T-helper 2 cell (primary cell): ENCODE measurements around the gene UBE2F.
"Not testable (repeated sequence)": the region's sequence is repeated elsewhere in the genome, so short reads cannot be mapped to it uniquely, and the experiment has no call there.

Experiments
- DNase-seq, 5 experiments: peaks; one replicate each; pipeline versions ENCODE4 v3.0.0 to v3.0.0-alpha.2; 2012 to 2022

The UBE2F gene

GRCh38 chr2:238021327-238021726 lies 54.5 kb downstream of the UBE2F start:
- DNase-seq: no peak

- DNase-seq: no peak
Measured at GRCh38 chr2:238022594-238023157, 55.9 kb downstream of the UBE2F start.

GRCh38 chr2:238023608-238024007 lies 56.8 kb downstream of the UBE2F start:
- no peak for DNase-seq

DNA sequence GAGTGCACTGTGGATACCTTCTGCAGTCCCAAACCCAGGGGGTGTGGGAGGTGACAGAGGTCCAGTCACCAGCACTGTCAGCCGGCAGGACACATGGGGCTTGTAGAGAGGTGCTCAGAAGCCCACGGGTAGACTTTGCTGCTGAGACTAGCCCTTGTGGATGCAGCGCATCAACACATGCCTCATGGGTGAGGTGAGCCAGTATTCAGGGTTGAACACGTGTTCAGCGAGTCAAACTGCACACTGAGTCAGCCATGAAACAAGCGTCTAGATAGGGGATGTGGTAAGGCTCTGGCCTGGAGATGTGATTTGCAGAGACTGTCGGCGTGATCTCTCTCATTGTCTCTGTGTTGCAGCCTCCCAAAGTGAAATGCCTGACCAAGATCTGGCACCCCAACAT lies 58.2 kb downstream of the UBE2F start:
- peak in 1 of 5 experiments; percentile 72 for DNase-seq

DNA sequence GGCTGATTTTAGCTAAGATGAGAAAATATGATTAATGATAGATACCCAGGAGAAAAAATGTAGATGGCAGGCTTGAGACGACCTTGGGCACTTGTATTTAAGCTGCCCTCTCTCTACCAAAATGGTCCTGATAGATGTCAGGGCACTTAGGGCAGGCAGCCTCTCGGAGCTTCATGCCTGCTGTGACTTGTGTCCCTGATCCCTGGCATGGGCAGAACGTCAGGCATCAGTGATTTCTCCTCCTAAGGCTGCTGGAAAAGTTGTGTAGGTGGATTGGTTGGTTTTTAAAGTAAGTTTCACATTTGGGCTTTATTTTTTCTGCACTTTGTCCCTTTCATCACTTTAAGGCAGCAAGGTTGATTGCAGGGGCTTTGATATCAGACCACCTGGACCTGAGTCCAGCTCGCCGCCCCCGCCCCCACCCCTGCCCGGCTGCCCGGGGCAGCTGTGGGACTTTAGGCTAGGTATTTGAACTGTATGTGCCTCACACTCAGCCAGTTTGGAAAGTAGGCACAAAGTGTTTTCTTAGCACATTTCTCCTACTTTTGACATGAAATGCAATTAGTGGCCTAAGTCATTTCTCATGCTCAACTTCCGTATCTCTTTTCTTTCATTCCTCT lies 59.0 kb downstream of the UBE2F start:
- DNase-seq: no peak

DNA sequence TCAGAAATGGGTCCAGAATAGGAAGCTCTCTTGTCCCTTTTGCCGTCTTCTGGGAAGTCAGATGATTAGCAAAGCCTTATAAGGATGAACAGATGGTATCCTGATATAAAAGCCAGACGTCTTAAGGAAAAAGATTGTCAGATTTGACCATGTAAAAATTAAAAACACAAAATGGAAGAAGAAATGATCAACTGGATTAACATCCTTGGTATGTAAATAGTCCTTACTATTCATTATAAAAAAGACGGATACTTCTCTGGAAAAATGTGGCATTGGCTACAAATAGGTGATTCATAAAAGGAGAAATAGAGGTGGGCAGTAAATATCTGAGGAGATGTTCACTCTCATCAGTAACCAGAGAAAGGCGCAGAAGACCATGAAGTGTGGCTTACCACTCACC lies 60.2 kb downstream of the UBE2F start:
- DNase-seq: no peak

DNA sequence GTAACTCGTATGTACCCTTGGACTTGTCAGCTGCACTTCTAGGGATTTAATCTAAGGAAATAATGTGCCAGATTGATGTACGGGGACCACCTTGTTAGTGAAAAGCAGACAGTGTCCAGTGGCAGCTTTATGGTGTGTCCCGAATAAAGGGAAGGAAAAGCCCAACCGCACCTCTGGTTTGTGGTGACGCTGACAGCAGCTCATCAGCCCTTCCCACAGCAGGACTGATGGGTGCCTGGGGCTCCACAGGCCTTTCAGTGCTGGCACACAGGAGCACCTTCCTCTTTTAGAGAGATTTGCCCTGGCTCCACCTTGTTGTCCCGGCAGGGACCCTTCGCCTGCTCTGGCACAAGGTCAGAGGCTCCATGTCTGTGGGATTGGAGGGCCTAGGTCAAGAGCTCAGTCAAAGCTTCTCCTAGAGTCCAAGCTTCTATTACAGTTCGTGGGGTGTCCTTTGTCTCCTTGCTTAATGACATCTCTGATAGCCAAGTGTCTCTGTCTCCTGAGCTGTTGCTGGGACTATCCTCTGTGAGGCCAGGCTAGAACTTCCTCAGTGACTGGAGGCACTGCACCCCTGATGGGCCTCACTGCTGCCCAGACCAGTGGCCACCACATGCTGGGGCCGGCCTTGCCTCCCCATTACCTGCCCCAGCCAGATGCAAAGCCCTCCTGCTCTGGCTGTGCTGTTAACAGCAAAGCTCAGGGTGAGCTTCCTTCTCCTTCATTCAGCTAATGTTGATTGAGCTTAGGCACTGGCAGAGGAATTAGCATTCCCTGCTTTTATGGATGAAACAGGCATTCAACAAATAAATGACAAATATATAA lies 61.0 kb downstream of the UBE2F start:
- no peak for DNase-seq

DNA sequence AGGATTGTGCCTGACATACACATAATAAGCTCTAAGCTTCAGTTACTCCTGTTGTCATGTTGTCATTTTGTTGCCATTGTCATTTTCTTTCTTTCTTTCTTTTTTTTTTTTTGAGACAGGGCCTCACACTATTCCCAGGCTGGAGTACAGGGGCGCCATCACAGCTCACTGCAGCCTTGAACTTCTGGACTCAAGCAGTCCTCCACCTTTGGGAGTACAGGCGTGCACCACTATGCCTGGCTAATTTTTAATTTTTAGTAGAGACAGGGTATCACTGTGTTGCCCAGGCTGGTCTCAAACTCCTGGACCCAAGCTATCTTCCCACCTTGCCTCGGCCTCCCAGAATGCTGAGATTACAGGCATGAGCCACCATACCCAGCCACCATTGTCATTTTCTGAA lies 63.0 kb downstream of the UBE2F start:
- no peak for DNase-seq

DNA sequence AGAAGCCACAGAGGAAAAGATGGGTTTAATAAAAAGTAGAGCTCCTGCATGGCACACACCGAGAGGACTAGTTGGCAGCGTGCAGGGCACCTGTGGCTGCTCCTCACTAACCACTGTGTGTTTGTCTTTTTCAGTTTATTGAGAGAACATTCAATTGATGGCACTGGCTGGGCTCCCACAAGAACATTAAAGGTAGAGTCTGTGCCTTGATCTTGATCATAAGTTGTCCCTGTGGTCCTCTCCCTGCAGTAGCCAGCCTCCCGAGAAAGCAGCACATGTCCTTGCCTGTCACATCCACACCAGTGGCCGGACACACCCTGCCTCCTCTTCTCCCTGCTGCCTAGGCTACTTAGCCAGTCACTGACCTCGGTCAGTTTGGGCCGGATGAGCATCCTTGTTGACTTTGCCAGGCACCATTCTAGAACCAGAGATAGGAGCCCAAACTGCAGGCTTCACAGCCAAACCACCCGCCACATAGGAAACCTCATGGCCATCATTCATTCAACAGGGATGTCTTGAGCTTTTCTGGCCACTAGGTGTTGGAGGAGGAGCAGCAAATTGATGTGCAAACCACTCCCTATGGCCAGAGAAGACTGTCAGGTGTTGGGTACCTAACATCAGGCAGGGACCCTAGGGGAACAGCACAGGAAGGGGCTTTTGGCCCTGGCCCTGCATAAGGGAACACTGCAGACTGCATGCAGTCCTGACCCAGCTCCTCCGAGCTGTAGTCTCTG lies 63.8 kb downstream of the UBE2F start:
- no peak for DNase-seq

- no peak for DNase-seq
Measured at GRCh38 chr2:238031751-238032150, 64.9 kb downstream of the UBE2F start.

GRCh38 chr2:238032755-238033337 lies 66.0 kb downstream of the UBE2F start:
- DNase-seq: no peak

DNA sequence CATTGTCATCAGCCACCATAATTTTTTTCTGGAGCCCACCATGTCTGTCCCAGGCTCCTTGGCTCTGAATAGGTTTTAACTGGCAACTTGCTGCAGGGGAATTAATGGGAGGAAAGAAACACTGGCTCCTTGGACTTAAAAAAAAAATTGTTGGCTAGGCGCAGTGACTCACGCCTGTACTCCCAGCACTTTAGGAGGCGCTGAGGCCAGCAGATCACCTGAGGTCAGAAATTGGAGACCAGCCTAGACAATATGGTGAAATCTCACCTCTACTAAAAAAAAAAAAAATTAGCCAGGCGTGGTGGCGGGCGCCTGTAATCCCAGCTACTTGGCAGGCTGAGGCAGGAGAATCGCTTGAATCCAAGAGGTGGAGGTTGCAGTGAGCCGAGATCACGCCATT lies 67.2 kb downstream of the UBE2F start:
- DNase-seq: not testable (repeated sequence)

DNA sequence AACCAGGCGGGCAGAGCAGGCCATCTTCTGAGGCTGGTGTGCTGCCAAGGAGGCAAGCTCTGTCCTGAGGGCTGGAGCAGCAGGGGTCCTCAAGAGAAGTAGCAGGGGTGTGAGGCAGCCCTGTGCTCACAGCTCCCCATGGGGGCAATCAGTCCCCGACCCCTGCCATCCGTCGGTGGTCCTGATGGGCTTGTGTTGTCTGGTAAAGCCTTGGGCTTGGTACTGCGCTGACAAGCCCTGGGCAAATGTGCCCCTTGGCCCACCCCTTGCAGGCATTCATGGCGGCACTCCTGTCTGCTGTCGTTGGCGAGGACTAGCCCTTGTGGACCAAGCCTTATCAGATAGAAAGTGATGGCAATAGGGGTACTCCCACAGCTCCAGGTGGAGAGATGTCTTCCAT lies 71.4 kb downstream of the UBE2F start:
- no peak for DNase-seq

- no peak for DNase-seq
Measured at GRCh38 chr2:238039151-238039550, 72.3 kb downstream of the UBE2F start.

- no peak for DNase-seq
Measured at GRCh38 chr2:238039985-238040384, 73.2 kb downstream of the UBE2F start.

- no peak for DNase-seq
Measured at GRCh38 chr2:238040918-238041317, 74.1 kb downstream of the UBE2F start.

DNA sequence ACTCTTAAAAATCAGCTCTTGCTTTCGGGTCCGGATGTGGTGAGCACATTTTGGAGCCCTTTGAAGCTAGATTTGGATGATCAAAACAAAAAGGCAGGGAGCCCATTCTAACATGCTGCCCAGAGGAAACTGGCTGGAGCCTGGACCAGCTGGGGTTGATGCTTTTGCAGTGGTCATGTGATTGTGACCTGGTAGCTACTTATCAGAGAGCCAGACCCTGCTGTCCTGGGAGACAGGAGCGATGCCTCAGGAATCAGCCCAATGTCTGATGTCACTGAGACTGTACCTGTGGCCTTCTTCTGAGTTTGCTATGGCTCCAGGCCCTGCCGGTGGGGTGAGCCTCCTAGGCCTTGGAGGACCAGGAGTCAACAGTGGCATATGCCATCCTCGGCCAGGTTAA lies 75.3 kb downstream of the UBE2F start:
- peak in 1 of 5 experiments; percentile 40 for DNase-seq

GRCh38 chr2:238042849-238043584 lies 76.2 kb downstream of the UBE2F start:
- no peak for DNase-seq

GRCh38 chr2:238043851-238044250 lies 77.0 kb downstream of the UBE2F start:
- DNase-seq: no peak

DNA sequence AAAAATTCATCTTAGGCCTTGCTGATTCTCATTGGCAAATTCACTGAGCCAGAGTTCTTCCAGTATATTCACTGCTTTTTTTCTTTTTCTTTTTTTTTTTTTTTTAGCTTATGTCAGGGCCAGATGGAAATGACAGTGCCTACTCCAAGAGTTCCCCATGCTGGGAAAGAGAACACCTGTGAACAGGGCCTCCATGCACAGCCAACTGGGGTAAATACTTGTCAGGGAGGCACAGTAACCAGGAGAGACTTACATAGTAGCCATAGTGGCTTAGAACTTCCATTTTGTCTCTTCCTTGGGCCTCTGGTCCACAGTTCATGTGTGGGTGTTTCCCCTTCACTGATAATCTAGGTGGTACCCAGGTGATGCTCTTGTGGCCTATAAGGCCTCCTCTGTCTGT lies 78.8 kb downstream of the UBE2F start:
- DNase-seq: no peak

- no peak for DNase-seq
Measured at GRCh38 chr2:238046725-238047270, 80.0 kb downstream of the UBE2F start.

DNA sequence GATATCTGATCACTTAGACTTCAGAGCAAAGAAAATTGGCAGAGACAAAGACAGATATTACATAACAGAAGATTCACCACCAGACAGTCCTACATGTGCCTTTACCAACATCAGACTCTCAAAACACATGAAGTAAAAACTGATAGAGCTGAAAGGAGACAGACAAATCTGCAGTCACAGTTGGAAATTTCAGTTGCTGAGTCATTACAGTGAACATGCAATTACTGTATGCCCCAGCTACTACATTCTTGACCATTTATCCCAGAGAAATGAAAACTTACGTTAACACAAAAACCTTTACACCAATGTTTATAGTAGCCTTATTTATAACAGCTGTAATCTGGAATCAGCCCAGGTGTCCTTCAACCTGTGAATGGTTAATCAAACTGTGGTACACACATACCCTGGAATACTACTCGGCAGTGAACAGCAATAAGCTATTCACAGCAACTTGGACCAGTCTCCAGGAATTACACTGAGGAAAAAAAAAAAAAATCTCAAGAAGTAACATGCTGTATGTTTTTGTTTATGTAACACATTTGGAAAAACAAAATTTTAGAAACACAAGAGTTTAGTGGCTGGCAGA lies 86.5 kb downstream of the UBE2F start:
- DNase-seq: no peak
